Transverse colon (tissue), 4 donors: ENCODE data around the gene MAPKBP1.

Source experiments
- EP300 ChIP-seq: sonication (generic); formaldehyde crosslinking; IDR thresholded peaks from one replicate; pipeline ENCODE4 v1.6.1; 2017; ENCODE audit warnings: antibody characterized with exemption, low read depth
- POLR2A ChIP-seq: fragments of 450-650 bp; IDR thresholded peaks from one replicate; pipeline ENCODE4 v1.6.1; 2016; ENCODE audit warnings: antibody characterized with exemption, mild to moderate bottlenecking, moderate library complexity
- POLR2AphosphoS5 ChIP-seq, 3 donors: sonication (generic); formaldehyde crosslinking; IDR thresholded peaks; one replicate each; pipeline ENCODE4 v1.6.1; 2016; ENCODE audit warnings: antibody characterized with exemption in 3 of 3
- TF ChIP-seq, protein P1 (sequence below), 5 experiments: fragments of 200-600 bp in 3 of 5; fragments of 450-650 bp in 2 of 5; sonication (generic) in 3 of 5; IDR thresholded peaks; 1 replicate in 2 of 5; 2 replicates in 3 of 5; pipeline ENCODE4 v1.5.1; 2016 to 2017; ENCODE audit warnings: antibody characterized with exemption in 5 of 5, inconsistent platforms in 3 of 5, mild to moderate bottlenecking in 2 of 5, moderate library complexity in 1 of 5

GRCh38 chr15:41840673-41841072, 66.4 kb downstream of the MAPKBP1 start:
- TF ChIP-seq, protein P1, sequence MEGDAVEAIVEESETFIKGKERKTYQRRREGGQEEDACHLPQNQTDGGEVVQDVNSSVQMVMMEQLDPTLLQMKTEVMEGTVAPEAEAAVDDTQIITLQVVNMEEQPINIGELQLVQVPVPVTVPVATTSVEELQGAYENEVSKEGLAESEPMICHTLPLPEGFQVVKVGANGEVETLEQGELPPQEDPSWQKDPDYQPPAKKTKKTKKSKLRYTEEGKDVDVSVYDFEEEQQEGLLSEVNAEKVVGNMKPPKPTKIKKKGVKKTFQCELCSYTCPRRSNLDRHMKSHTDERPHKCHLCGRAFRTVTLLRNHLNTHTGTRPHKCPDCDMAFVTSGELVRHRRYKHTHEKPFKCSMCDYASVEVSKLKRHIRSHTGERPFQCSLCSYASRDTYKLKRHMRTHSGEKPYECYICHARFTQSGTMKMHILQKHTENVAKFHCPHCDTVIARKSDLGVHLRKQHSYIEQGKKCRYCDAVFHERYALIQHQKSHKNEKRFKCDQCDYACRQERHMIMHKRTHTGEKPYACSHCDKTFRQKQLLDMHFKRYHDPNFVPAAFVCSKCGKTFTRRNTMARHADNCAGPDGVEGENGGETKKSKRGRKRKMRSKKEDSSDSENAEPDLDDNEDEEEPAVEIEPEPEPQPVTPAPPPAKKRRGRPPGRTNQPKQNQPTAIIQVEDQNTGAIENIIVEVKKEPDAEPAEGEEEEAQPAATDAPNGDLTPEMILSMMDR (IDR thresholded peaks at IDR 0.05): no peak
- no peak for TF ChIP-seq POLR2AphosphoS5 (IDR thresholded peaks at IDR 0.05)
- TF ChIP-seq POLR2A: no peak
- TF ChIP-seq EP300: no peak
